ENCODE results near the gene TMEM179. TPM values are rescaled to one million over a fixed set of nuclear protein-coding genes. Genes with fewer than 3 reads are reported as not detected.

The TMEM179 gene
- total RNA-seq, 1 experiment from 2014 or later: 3.4 TPM

DNA sequence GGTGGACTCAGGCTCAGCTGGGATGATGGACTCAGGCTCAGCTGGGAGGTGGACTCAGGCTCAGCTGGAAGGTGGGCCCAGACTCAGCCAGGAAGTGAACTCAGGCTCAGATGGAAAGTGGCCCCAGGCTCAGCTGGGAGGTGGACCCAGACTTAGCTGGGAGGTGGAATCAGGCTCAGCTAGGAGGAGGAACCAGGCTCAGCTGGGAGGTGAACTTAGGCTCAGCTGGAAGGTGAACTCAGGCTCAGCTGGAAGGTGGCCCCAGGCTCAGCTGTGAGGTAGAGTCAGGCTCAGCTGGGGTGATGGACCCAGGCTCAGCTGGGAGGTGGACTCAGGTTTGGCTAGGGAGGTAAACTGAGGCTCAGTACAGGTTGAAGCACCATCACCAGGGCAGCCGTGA, 46.8 kb downstream of the TMEM179 start:
- ChIA-PET CTCF (no interaction called here), POLR2A (no interaction called here)
- in situ Hi-C loops (cut with HindIII; ENCODE audit: low pct_unique_long_range_greater_than_20kb, low sequenced_read_pairs) (no loop called here), intact Hi-C loops (cut with micrococcal nuclease; ENCODE audit: unreplicated experiment) (no loop called here)
- no peaks in the 10 kb centered on the region; the same call in 1 of the 2 replicates for H3K4me1 ChIP-seq (ENCODE audit: control insufficient read depth, insufficient read depth, low read length)
- no peak overlapping the region for H3K4me3 ChIP-seq (ENCODE audit: low read depth in 2 of 2, low read length in 2 of 2)
- H3K9me3 ChIP-seq (ENCODE audit: control insufficient read depth, insufficient read depth, low read depth, low read length): no peaks in the 10 kb centered on the region
- H3K27ac ChIP-seq (ENCODE audit: low read length): no peak overlapping the region
- no peaks in the 10 kb centered on the region for H3K36me3 ChIP-seq (ENCODE audit: control insufficient read depth, insufficient read depth, low read length)
- ATAC-seq (no peak), DNase-seq (ENCODE audit: low read depth, low spot score) (no peak)
- BruUV-seq (replicated peaks): no TSS peak
- TF ChIP-seq, protein P1, sequence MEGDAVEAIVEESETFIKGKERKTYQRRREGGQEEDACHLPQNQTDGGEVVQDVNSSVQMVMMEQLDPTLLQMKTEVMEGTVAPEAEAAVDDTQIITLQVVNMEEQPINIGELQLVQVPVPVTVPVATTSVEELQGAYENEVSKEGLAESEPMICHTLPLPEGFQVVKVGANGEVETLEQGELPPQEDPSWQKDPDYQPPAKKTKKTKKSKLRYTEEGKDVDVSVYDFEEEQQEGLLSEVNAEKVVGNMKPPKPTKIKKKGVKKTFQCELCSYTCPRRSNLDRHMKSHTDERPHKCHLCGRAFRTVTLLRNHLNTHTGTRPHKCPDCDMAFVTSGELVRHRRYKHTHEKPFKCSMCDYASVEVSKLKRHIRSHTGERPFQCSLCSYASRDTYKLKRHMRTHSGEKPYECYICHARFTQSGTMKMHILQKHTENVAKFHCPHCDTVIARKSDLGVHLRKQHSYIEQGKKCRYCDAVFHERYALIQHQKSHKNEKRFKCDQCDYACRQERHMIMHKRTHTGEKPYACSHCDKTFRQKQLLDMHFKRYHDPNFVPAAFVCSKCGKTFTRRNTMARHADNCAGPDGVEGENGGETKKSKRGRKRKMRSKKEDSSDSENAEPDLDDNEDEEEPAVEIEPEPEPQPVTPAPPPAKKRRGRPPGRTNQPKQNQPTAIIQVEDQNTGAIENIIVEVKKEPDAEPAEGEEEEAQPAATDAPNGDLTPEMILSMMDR (IDR thresholded peaks at IDR 0.05): no peak
- TF ChIP-seq SIN3A (IDR thresholded peaks at IDR 0.05; ENCODE audit: borderline replicate concordance, insufficient read depth, low read depth, low read length): no peak
- TF ChIP-seq, protein P2, sequence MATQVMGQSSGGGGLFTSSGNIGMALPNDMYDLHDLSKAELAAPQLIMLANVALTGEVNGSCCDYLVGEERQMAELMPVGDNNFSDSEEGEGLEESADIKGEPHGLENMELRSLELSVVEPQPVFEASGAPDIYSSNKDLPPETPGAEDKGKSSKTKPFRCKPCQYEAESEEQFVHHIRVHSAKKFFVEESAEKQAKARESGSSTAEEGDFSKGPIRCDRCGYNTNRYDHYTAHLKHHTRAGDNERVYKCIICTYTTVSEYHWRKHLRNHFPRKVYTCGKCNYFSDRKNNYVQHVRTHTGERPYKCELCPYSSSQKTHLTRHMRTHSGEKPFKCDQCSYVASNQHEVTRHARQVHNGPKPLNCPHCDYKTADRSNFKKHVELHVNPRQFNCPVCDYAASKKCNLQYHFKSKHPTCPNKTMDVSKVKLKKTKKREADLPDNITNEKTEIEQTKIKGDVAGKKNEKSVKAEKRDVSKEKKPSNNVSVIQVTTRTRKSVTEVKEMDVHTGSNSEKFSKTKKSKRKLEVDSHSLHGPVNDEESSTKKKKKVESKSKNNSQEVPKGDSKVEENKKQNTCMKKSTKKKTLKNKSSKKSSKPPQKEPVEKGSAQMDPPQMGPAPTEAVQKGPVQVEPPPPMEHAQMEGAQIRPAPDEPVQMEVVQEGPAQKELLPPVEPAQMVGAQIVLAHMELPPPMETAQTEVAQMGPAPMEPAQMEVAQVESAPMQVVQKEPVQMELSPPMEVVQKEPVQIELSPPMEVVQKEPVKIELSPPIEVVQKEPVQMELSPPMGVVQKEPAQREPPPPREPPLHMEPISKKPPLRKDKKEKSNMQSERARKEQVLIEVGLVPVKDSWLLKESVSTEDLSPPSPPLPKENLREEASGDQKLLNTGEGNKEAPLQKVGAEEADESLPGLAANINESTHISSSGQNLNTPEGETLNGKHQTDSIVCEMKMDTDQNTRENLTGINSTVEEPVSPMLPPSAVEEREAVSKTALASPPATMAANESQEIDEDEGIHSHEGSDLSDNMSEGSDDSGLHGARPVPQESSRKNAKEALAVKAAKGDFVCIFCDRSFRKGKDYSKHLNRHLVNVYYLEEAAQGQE (IDR thresholded peaks at IDR 0.05; ENCODE audit: insufficient read depth in 1 of 2, low read depth in 2 of 2, low read length in 1 of 2): no peak
- TF ChIP-seq TCF7L2 (IDR thresholded peaks at IDR 0.05; ENCODE audit: low read depth, low read length): no peak
- no peak for TF ChIP-seq POLR2AphosphoS5 (IDR thresholded peaks at IDR 0.05; ENCODE audit: low read depth, low read length)
- H3K27me3 ChIP-seq (ENCODE audit: control insufficient read depth, insufficient read depth, low read length): no peaks in the 10 kb centered on the region; the same call in 1 of the 2 replicates

DNA sequence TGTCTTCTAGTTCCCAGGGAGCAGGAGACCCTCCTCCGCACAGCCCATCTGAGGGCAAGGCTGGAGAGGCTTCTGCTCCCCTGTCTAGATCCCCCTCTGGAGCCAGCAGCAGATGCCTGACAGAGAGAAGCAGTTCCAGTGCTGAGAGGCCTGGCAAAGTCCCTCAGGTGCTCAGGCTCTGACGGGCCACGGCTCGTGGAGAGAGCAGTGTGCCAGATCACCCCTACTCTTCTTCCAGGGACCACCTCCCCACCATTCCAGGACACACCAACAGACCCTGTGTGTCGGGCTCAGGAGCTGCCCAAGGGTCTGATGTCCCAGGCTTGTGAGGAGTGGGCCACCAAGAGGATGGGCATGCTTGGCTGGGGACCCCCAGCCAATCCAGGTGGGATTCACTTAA, 47.5 kb downstream of the TMEM179 start:
- no peaks in the 10 kb centered on the region for H3K9me3 ChIP-seq (ENCODE audit: control insufficient read depth, insufficient read depth, low read depth, low read length)
- no peaks in the 10 kb centered on the region for H3K36me3 ChIP-seq (ENCODE audit: control insufficient read depth, insufficient read depth, low read length)
- DNase-seq (ENCODE audit: low read depth, low spot score) (no peak), ATAC-seq (no peak)
- intact Hi-C loops (cut with micrococcal nuclease; ENCODE audit: unreplicated experiment) (no loop called here), in situ Hi-C loops (cut with HindIII; ENCODE audit: low pct_unique_long_range_greater_than_20kb, low sequenced_read_pairs) (no loop called here)
- POLR2A ChIA-PET: no interaction called here
- CTCF ChIA-PET: no interaction called here
- no TSS peak for BruUV-seq (replicated peaks)
- no peaks in the 10 kb centered on the region; the same call in 1 of the 2 replicates for H3K4me1 ChIP-seq (ENCODE audit: control insufficient read depth, insufficient read depth, low read length)
- no peaks in the 10 kb centered on the region; the same call in 1 of the 2 replicates for H3K27me3 ChIP-seq (ENCODE audit: control insufficient read depth, insufficient read depth, low read length)
- H3K27ac ChIP-seq (ENCODE audit: low read length): no peak overlapping the region
- TF ChIP-seq TCF7L2 (IDR thresholded peaks at IDR 0.05; ENCODE audit: low read depth, low read length) (no peak), POLR2AphosphoS5 (IDR thresholded peaks at IDR 0.05; ENCODE audit: low read depth, low read length) (no peak), SIN3A (IDR thresholded peaks at IDR 0.05; ENCODE audit: borderline replicate concordance, insufficient read depth, low read depth, low read length) (no peak)
- TF ChIP-seq, protein P2 (IDR thresholded peaks at IDR 0.05; ENCODE audit: insufficient read depth in 1 of 2, low read depth in 2 of 2, low read length in 1 of 2): no peak
- TF ChIP-seq, protein P1 (IDR thresholded peaks at IDR 0.05): no peak
- H3K4me3 ChIP-seq (ENCODE audit: low read depth in 2 of 2, low read length in 2 of 2): no peak overlapping the region
